Keratinocyte (primary cell): ENCODE measurements around the gene AGR2. TPM values are rescaled to one million over a fixed set of nuclear protein-coding genes. Genes with fewer than 3 reads are reported as not detected.

Source experiments
- DNase-seq: peaks from one replicate; pipeline ENCODE4 v3.0.0-alpha.2; 2011; ENCODE audit warnings: low read depth, missing footprints, low spot score
- FAIRE-seq: peaks from 2 replicates; lab custom pipeline; 2011; peaks lifted over from hg19 to GRCh38; lab: Jason Lieb, UNC
- H2AFZ ChIP-seq: 2 replicates; pipeline ENCODE4 v1.6.0; 2012; ENCODE audit warnings: low read length, control low read depth, inconsistent platforms; ENCODE audit not compliant: control insufficient read depth
- H3K27ac ChIP-seq: 2 replicates; pipeline ENCODE4 v1.5.1; 2011; ENCODE audit warnings: low read length; ENCODE audit not compliant: control insufficient read depth, insufficient read depth
- H3K27me3 ChIP-seq: 3 replicates; pipeline ENCODE4 v1.6.0; 2011; ENCODE audit warnings: low read length; ENCODE audit not compliant: control insufficient read depth, insufficient read depth; ENCODE audit errors: extremely low read depth
- H3K36me3 ChIP-seq, 2 experiments: 2 replicates in 1 of 2; 3 replicates in 1 of 2; pipeline ENCODE4 v1.5.1; 2011; ENCODE audit warnings: low read length in 2 of 2, mild to moderate bottlenecking in 1 of 2; ENCODE audit not compliant: control insufficient read depth in 2 of 2, insufficient read depth in 2 of 2; ENCODE audit errors: extremely low read depth in 1 of 2
- H3K4me1 ChIP-seq: 3 replicates; pipeline ENCODE4 v1.5.1; 2011; ENCODE audit warnings: low read length; ENCODE audit not compliant: control insufficient read depth, insufficient read depth; ENCODE audit errors: extremely low read depth
- H3K4me2 ChIP-seq: 3 replicates; pipeline ENCODE4 v1.6.0; 2011; ENCODE audit warnings: low read depth, low read length; ENCODE audit not compliant: control insufficient read depth, insufficient read depth; ENCODE audit errors: extremely low read depth
- H3K4me3 ChIP-seq, 3 experiments: fragments of 200-600 bp in 1 of 3; sonication (generic) in 1 of 3; 2 replicates in 2 of 3; 3 replicates in 1 of 3; pipeline ENCODE4 v1.5.1; 2011 to 2016; ENCODE audit warnings: low read length in 3 of 3, mild to moderate bottlenecking in 3 of 3, control low read depth in 2 of 3, inconsistent platforms in 1 of 3, low read depth in 1 of 3, mixed read lengths in 1 of 3, mixed run types in 1 of 3, moderate library complexity in 1 of 3; ENCODE audit not compliant: control insufficient read depth in 2 of 3, insufficient read depth in 2 of 3; ENCODE audit errors: extremely low read depth in 1 of 3
- H3K79me2 ChIP-seq: 2 replicates; pipeline ENCODE4 v1.6.0; 2012; ENCODE audit warnings: low read length; ENCODE audit not compliant: control insufficient read depth, insufficient read depth
- H3K9ac ChIP-seq: 3 replicates; pipeline ENCODE4 v1.6.0; 2011; ENCODE audit warnings: low read length; ENCODE audit not compliant: control insufficient read depth, insufficient read depth; ENCODE audit errors: extremely low read depth
- H3K9me1 ChIP-seq: 3 replicates; pipeline ENCODE4 v1.6.0; 2011; ENCODE audit warnings: low read length; ENCODE audit not compliant: control insufficient read depth, insufficient read depth; ENCODE audit errors: extremely low read depth
- H3K9me3 ChIP-seq: 2 replicates; pipeline ENCODE4 v1.5.1; 2012; ENCODE audit warnings: low read depth, low read length; ENCODE audit not compliant: control insufficient read depth
- H4K20me1 ChIP-seq: 3 replicates; pipeline ENCODE4 v1.6.0; 2011; ENCODE audit warnings: low read length; ENCODE audit not compliant: control insufficient read depth, insufficient read depth; ENCODE audit errors: extremely low read depth
- EZH2 ChIP-seq: IDR thresholded peaks from one replicate; pipeline ENCODE4 v1.6.1; 2012; ENCODE audit warnings: inconsistent platforms, mild to moderate bottlenecking, low read length, moderate library complexity
- dilution Hi-C: fragments of 300-500 bp; cut with MboI; formaldehyde crosslinking; loops from one replicate; pipeline ENCODE4 v1.7.0; 2020; ENCODE audit warnings: low sequenced_read_pairs; ENCODE audit not compliant: extremely low pct_ligation_motif_present
- polyA plus RNA-seq, 5 experiments: library from polyadenylated mRNA; depleted of rRNA in 3 of 5; stranded (reverse) in 3 of 5; stranded (forward) in 1 of 5; unstranded in 1 of 5; fragments of >200 nt; gene quantifications; 1 replicate in 1 of 5; 2 replicates in 3 of 5; 3 replicates in 1 of 5; pipeline versions ENCODE4 v1.2.1 to v1.2.3, GENCODE V29; 2011 to 2012; ENCODE audit warnings: missing spikeins in 2 of 5, low read depth in 1 of 5, low replicate concordance in 1 of 5
- TF ChIP-seq, protein P1 (sequence below), 3 experiments: IDR thresholded peaks in 1 of 3; conservative IDR thresholded peaks in 1 of 3; optimal IDR thresholded peaks in 1 of 3; 2 replicates in 2 of 3; 3 replicates in 1 of 3; pipeline versions ENCODE3 to v1.5.1; 2011; ENCODE audit warnings: low read length in 3 of 3, mild to moderate bottlenecking in 3 of 3, moderate library complexity in 2 of 3, control low read depth in 1 of 3, inconsistent platforms in 1 of 3; ENCODE audit not compliant: insufficient read depth in 2 of 3; ENCODE audit errors: extremely low read depth in 1 of 3

AGR2 gene
- polyA plus RNA-seq, 1 donor (not counting 4 experiments of a cell fraction or from before 2014, with no cell fraction given): 2.3 TPM

GRCh38 chr7:16810573-16810972 lies 5.8 kb upstream of the AGR2 start:
- TF ChIP-seq, protein P1, sequence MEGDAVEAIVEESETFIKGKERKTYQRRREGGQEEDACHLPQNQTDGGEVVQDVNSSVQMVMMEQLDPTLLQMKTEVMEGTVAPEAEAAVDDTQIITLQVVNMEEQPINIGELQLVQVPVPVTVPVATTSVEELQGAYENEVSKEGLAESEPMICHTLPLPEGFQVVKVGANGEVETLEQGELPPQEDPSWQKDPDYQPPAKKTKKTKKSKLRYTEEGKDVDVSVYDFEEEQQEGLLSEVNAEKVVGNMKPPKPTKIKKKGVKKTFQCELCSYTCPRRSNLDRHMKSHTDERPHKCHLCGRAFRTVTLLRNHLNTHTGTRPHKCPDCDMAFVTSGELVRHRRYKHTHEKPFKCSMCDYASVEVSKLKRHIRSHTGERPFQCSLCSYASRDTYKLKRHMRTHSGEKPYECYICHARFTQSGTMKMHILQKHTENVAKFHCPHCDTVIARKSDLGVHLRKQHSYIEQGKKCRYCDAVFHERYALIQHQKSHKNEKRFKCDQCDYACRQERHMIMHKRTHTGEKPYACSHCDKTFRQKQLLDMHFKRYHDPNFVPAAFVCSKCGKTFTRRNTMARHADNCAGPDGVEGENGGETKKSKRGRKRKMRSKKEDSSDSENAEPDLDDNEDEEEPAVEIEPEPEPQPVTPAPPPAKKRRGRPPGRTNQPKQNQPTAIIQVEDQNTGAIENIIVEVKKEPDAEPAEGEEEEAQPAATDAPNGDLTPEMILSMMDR (optimal IDR thresholded peaks at IDR 0.05 in 1 of 3, IDR thresholded peaks at IDR 0.05 in 1 of 3, conservative IDR thresholded peaks at IDR 0.05 in 1 of 3; ENCODE audit: extremely low read depth in 1 of 3, insufficient read depth in 2 of 3, low read length in 3 of 3): no peak
- TF ChIP-seq EZH2: no peak
- no peaks in the 10 kb centered on the region for H3K27me3 ChIP-seq
- H3K9me3 ChIP-seq: no peaks in the 10 kb centered on the region
- no peak overlapping the region for H3K4me3 ChIP-seq
- no peaks in the 10 kb centered on the region for H4K20me1 ChIP-seq
- H3K9me1 ChIP-seq: no peaks in the 10 kb centered on the region
- no peak overlapping the region for H3K9ac ChIP-seq
- H3K79me2 ChIP-seq: no peaks in the 10 kb centered on the region
- H3K4me1 ChIP-seq: peaks cover 4% of the 10 kb centered on the region
- H2AFZ ChIP-seq: no peak overlapping the region
- DNase-seq: no peak
- H3K36me3 ChIP-seq: no peaks in the 10 kb centered on the region
- no peak for FAIRE-seq
- H3K4me2 ChIP-seq: no peak overlapping the region
- dilution Hi-C loops: no loop called here
- no peak overlapping the region for H3K27ac ChIP-seq

- dilution Hi-C loops: no loop called here
- peaks cover 7% of the 10 kb centered on the region for H3K4me1 ChIP-seq
- no peak overlapping the region for H3K27ac ChIP-seq
- H3K4me2 ChIP-seq: no peak overlapping the region
- H3K9me1 ChIP-seq: no peaks in the 10 kb centered on the region
- H3K79me2 ChIP-seq: no peaks in the 10 kb centered on the region
- H3K36me3 ChIP-seq: no peaks in the 10 kb centered on the region
- H3K9ac ChIP-seq: no peak overlapping the region
- no peak for TF ChIP-seq EZH2
- TF ChIP-seq, protein P1 (optimal IDR thresholded peaks at IDR 0.05 in 1 of 3, IDR thresholded peaks at IDR 0.05 in 1 of 3, conservative IDR thresholded peaks at IDR 0.05 in 1 of 3; ENCODE audit: extremely low read depth in 1 of 3, insufficient read depth in 2 of 3, low read length in 3 of 3): no peak
- no peaks in the 10 kb centered on the region for H3K27me3 ChIP-seq
- H3K4me3 ChIP-seq: no peak overlapping the region
- H4K20me1 ChIP-seq: no peaks in the 10 kb centered on the region
- H2AFZ ChIP-seq: no peak overlapping the region
- no peaks in the 10 kb centered on the region for H3K9me3 ChIP-seq
- DNase-seq: no peak
- FAIRE-seq: no peak
Observed at GRCh38 chr7:16810112-16810511, 5.3 kb upstream of the AGR2 start.
